ENCODE results near the gene NIN.
"Not testable (repeated sequence)": the region's sequence is repeated elsewhere in the genome, so short reads cannot be mapped to it uniquely, and the experiment has no call there.

The NIN gene

GRCh38 chr14:50717811-50718210 is 113.2 kb downstream of the NIN start:
- no peak for DNase-seq (ENCODE audit: low read depth in 2 of 2)

GRCh38 chr14:50714450-50715073 is 116.4 kb downstream of the NIN start:
- no peak for DNase-seq (ENCODE audit: low read depth in 2 of 2)

DNA sequence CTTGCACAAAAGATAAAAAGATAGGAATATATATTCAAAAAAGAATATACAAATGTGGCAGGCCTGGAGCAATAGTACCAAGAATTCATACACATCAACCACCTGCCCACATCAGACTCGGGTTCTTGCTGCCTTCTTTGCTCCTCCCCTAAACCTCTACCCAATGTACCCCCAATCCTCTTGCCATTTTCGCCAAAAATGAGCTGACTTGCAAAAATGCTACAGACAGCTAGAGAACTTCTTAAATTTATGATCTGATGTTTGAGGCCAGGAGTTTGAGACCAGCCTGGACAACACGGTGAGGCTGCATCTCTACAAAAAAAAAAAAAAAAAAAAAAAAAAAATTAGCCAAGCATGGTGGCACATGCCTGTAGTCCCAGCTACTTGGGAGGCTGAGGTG is 119.9 kb downstream of the NIN start:
- no peak for DNase-seq (ENCODE audit: low read depth in 2 of 2)

DNA sequence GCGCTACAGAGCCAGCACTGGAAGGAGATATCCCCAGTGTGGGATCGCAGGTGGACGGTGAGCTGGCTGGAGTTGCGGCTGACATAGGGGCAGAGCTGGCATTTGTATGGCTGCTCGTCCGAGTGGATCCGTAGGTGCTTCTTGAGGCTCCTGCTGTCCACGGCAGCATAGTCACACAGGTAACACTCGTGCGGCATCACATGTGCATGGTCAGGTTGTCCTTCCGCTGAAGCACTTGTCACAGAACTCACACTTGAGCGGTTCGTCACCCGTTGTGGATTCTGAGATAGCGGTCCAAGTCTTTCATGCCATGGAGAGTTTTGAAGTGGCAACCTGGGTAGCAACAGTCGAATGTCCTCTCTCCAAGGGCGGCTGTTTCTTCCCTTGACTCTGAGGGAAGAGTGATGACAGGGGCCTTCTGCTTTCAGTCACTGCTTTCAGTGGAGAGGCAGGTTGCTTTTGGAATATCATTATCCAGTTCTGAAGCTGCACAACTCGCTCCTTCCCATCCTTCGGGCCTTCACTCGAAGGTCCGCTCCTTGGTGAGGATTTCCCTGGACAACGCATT is 125.9 kb downstream of the NIN start:
- DNase-seq (ENCODE audit: low read depth in 2 of 2): no peak

GRCh38 chr14:50704454-50705010 is 126.4 kb downstream of the NIN start:
- no peak for DNase-seq (ENCODE audit: low read depth in 2 of 2)

GRCh38 chr14:50697659-50698290 is 133.2 kb downstream of the NIN start:
- peak; percentile 77 to 85 for DNase-seq (ENCODE audit: low read depth in 2 of 2)

GRCh38 chr14:50694260-50694659 is 136.7 kb downstream of the NIN start:
- DNase-seq (ENCODE audit: low read depth in 2 of 2): not testable (repeated sequence)

GRCh38 chr14:50688875-50689274 is 142.1 kb downstream of the NIN start:
- DNase-seq (ENCODE audit: low read depth in 2 of 2): no peak

GRCh38 chr14:50679674-50680073 is 151.3 kb downstream of the NIN start:
- no peak for DNase-seq (ENCODE audit: low read depth in 2 of 2)

DNA sequence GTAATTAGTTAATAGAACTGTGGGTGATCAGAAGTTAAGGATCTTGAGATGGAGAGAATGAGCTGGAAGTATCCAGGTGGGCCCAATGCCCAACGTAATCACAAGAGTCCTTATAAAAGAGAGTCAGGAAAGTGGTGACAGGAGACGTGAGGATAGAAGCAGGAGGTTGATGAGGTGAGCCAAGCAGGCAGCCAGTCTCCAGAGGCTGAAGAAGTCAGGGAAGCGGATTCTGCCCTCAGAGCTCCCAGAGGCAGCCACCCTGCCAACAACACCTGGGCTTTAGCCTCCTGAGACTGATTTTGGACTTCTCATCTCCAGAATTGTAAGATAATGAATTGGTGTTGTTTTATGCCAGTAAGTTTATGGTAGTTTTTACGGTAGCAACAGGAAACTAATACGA is 152.8 kb downstream of the NIN start:
- no peak for DNase-seq (ENCODE audit: low read depth in 2 of 2)

DNA sequence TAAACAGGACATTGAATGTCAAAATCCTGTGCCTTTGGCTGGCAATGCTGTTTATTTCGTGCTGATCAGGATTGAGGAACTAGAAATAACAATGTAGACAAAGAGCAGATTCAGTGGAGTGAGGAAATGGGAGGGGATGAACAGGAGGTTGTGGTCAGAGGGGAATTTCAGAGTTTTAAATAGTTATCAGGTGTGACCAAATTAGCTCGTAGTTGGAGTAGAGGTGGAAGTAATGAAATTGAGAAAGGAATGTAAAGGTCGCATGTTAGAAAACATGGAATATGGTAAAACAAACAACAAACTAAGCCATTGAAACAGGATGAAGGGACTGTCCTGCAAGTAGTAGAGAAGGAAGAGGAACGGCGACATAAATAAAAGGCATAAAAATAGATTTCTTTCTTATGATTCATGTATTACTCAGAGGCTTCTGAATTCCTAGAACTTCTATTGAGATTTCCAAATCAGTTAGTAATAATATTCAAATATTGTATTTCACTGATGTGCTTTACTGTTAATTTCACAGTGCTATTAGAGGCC is 153.4 kb downstream of the NIN start:
- peak; percentile 48 to 50 for DNase-seq (ENCODE audit: low read depth in 2 of 2)

GRCh38 chr14:50676814-50677516 is 154.0 kb downstream of the NIN start:
- DNase-seq (ENCODE audit: low read depth in 2 of 2): no peak

DNA sequence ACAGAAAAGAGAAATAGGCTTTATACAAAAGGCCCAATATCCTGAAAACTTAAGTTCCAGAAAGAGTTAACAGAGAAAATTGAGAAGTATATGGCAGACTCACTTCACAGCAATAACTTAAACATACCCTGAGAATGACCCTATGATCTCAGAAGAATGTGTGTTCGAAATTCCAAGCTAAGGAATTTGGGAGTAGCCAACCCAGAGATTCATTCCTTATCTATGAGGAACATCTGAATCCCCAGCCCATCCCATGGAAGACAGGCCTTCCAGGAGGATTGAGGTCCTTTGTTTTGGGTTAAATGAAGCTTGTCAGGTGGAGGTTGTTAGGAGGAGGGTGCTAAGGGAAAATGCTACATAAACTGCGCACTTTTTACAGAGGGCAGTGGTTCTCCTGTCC is 155.4 kb downstream of the NIN start:
- DNase-seq (ENCODE audit: low read depth in 2 of 2): peak; percentile 51 to 56

DNA sequence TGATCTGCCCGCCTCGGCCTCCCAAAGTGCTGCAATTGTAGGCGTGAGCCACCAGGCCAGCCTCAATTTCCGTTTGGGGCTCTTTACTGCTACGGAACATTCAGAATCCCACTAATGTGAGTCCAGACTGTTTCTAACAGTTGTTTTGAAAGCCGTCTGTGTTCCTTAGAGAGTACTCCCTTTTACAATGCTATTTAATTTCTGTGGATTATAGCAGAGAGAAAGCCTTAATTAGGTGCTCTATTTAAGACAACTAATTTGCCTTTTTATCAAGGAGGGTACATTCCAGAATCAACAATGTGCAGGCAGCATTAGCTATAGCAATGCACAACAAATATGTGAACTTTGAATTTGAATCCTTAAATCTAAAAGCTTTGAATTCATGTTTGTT is 160.1 kb downstream of the NIN start:
- no peak for DNase-seq (ENCODE audit: low read depth in 2 of 2)

GRCh38 chr14:50670196-50670865 is 160.6 kb downstream of the NIN start:
- DNase-seq (ENCODE audit: low read depth in 2 of 2): no peak

Data from fibroblast of skin of left biceps (primary cell).